Fibroblast of peridontal ligament (primary cell): Measurements from ENCODE around the gene ULK2.
"Not testable (repeated sequence)": the region's sequence is repeated elsewhere in the genome, so short reads cannot be mapped to it uniquely, and the experiment has no call there.

Experiments
- DNase-seq: peaks from one replicate; pipeline ENCODE4 v3.0.0-alpha.2; 2010; ENCODE audit errors: extremely low read depth

The ULK2 gene

GRCh38 chr17:19766421-19767270 lies 101.1 kb downstream of the ULK2 start:
- DNase-seq: peak; percentile 45

GRCh38 chr17:19766016-19766415 lies 101.7 kb downstream of the ULK2 start:
- DNase-seq: no peak

GRCh38 chr17:19763991-19764390 lies 103.7 kb downstream of the ULK2 start:
- not testable (repeated sequence) for DNase-seq

- DNase-seq: no peak
Measured at GRCh38 chr17:19763416-19763815, 104.3 kb downstream of the ULK2 start.

GRCh38 chr17:19762515-19762961 lies 105.2 kb downstream of the ULK2 start:
- peak; percentile 58 for DNase-seq

GRCh38 chr17:19760746-19761145 lies 107.0 kb downstream of the ULK2 start:
- no peak for DNase-seq

- no peak for DNase-seq
Measured at GRCh38 chr17:19759568-19760549, 107.9 kb downstream of the ULK2 start.

- no peak for DNase-seq
Measured at GRCh38 chr17:19757536-19758180, 110.1 kb downstream of the ULK2 start.

GRCh38 chr17:19756546-19756945 lies 111.2 kb downstream of the ULK2 start:
- DNase-seq: no peak

- no peak for DNase-seq
Measured at GRCh38 chr17:19755821-19756510, 111.8 kb downstream of the ULK2 start.

GRCh38 chr17:19755392-19755791 lies 112.3 kb downstream of the ULK2 start:
- no peak for DNase-seq

GRCh38 chr17:19753661-19754463 lies 113.9 kb downstream of the ULK2 start:
- DNase-seq: no peak

- DNase-seq: peak; percentile 68
Measured at GRCh38 chr17:19753051-19753509, 114.7 kb downstream of the ULK2 start.

- DNase-seq: no peak
Measured at GRCh38 chr17:19752216-19753050, 115.3 kb downstream of the ULK2 start.

- no peak for DNase-seq
Measured at GRCh38 chr17:19750835-19751234, 116.9 kb downstream of the ULK2 start.

- DNase-seq: no peak
Measured at GRCh38 chr17:19750020-19750572, 117.6 kb downstream of the ULK2 start.

- DNase-seq: no peak
Measured at GRCh38 chr17:19748807-19749193, 118.9 kb downstream of the ULK2 start.

- peak; percentile 81 for DNase-seq
Measured at GRCh38 chr17:19747829-19748806, 119.6 kb downstream of the ULK2 start, which contains the start of gene ALDH3A1. TSS of gene ALDH3A1 (minus strand) at chr17:19748298. CDS start at chr17:19745129, 3,169 bp downstream.
